Measurements from ENCODE around the gene BRWD1.

The BRWD1 gene

GRCh38 chr21:39313571-39314142 is at the start of gene BRWD1:
Gene BRWD1, minus strand, starts transcription at chr21:39313632. Its CDS starts 141 bp downstream, at chr21:39313491.
- Histone ChIP-seq H3K9me2 (replicated peaks; ENCODE audit: control insufficient read depth, low read length) (no peaks in the 10 kb centered on the region), H3K27ac (ENCODE audit: low read depth, low read length) (peak within 1 kb of the TSS; percentile 96), H3K27me3 (ENCODE audit: control insufficient read depth, low read length) (no peaks in the 10 kb centered on the region), H3K36me3 (ENCODE audit: control insufficient read depth, low read length) (peaks cover 46% of the 10 kb centered on the region), H3K9me3 (ENCODE audit: control insufficient read depth, insufficient read depth, low read length) (no peaks in the 10 kb centered on the region), H3K4me3 (ENCODE audit: low read length) (peak within 1 kb of the TSS; percentile 87), H3K4me2 (ENCODE audit: low read length) (peak within 1 kb of the TSS; percentile 97), H3K4me1 (ENCODE audit: control insufficient read depth, low read length) (peaks cover 78% of the 10 kb centered on the region), H4K20me1 (ENCODE audit: control insufficient read depth, insufficient read depth, low read depth, low read length) (peaks cover 14% of the 10 kb centered on the region), H3K79me2 (ENCODE audit: control insufficient read depth, low read length) (peaks cover 57% of the 10 kb centered on the region), H3F3A (ENCODE audit: control insufficient read depth, insufficient read depth) (peaks cover 41% of the 10 kb centered on the region)
- TF ChIP-seq CTCF (IDR thresholded peaks at IDR 0.05; ENCODE audit: low read depth, low read length, poor library complexity, severe bottlenecking) (peak; percentile 46), EZH2phosphoT487 (IDR thresholded peaks at IDR 0.05; ENCODE audit: borderline replicate concordance, low read length) (no peak)

- Histone ChIP-seq H3K4me2 (ENCODE audit: low read length) (no peak overlapping the region), H3K4me3 (ENCODE audit: low read length) (no peak overlapping the region), H3K27ac (ENCODE audit: low read depth, low read length) (no peak overlapping the region), H3K79me2 (ENCODE audit: control insufficient read depth, low read length) (no peaks in the 10 kb centered on the region), H4K20me1 (ENCODE audit: control insufficient read depth, insufficient read depth, low read depth, low read length) (no peaks in the 10 kb centered on the region), H3K4me1 (ENCODE audit: control insufficient read depth, low read length) (no peaks in the 10 kb centered on the region), H3K36me3 (ENCODE audit: control insufficient read depth, low read length) (no peaks in the 10 kb centered on the region), H3K27me3 (ENCODE audit: control insufficient read depth, low read length) (no peaks in the 10 kb centered on the region), H3K9me3 (ENCODE audit: control insufficient read depth, insufficient read depth, low read length) (no peaks in the 10 kb centered on the region), H3K9me2 (replicated peaks; ENCODE audit: control insufficient read depth, low read length) (no peaks in the 10 kb centered on the region), H3F3A (ENCODE audit: control insufficient read depth, insufficient read depth) (no peaks in the 10 kb centered on the region)
- TF ChIP-seq EZH2phosphoT487 (IDR thresholded peaks at IDR 0.05; ENCODE audit: borderline replicate concordance, low read length) (no peak), CTCF (IDR thresholded peaks at IDR 0.05; ENCODE audit: low read depth, low read length, poor library complexity, severe bottlenecking) (no peak)
These were observed 49.3 kb upstream of the BRWD1 start for GRCh38 chr21:39362733-39363132.

GRCh38 chr21:39359382-39359781 is 46.0 kb upstream of the BRWD1 start:
- H3K27ac ChIP-seq (ENCODE audit: low read depth, low read length) = no peak overlapping the region
- no peaks in the 10 kb centered on the region for H3K36me3 ChIP-seq (ENCODE audit: control insufficient read depth, low read length)
- no peaks in the 10 kb centered on the region for H3K27me3 ChIP-seq (ENCODE audit: control insufficient read depth, low read length)
- H3K79me2 ChIP-seq (ENCODE audit: control insufficient read depth, low read length) = no peaks in the 10 kb centered on the region
- no peaks in the 10 kb centered on the region for H4K20me1 ChIP-seq (ENCODE audit: control insufficient read depth, insufficient read depth, low read depth, low read length)
- H3K9me2 ChIP-seq (replicated peaks; ENCODE audit: control insufficient read depth, low read length) = no peaks in the 10 kb centered on the region
- TF ChIP-seq EZH2phosphoT487 (IDR thresholded peaks at IDR 0.05; ENCODE audit: borderline replicate concordance, low read length) (no peak), CTCF (IDR thresholded peaks at IDR 0.05; ENCODE audit: low read depth, low read length, poor library complexity, severe bottlenecking) (no peak)
- H3K4me2 ChIP-seq (ENCODE audit: low read length) = no peak overlapping the region
- no peak overlapping the region for H3K4me3 ChIP-seq (ENCODE audit: low read length)
- no peaks in the 10 kb centered on the region for H3F3A ChIP-seq (ENCODE audit: control insufficient read depth, insufficient read depth)
- H3K4me1 ChIP-seq (ENCODE audit: control insufficient read depth, low read length) = no peaks in the 10 kb centered on the region
- H3K9me3 ChIP-seq (ENCODE audit: control insufficient read depth, insufficient read depth, low read length) = no peaks in the 10 kb centered on the region
